ENCODE results near the gene SENP5. TPM values are rescaled to one million over a fixed set of nuclear protein-coding genes. Genes with fewer than 3 reads are reported as not detected.
A peak's percentile ranks its signal among the peaks of the same experiment; 100 is the strongest.

Gene SENP5
- total and polyA plus RNA-seq, 9 of the 15 experiments (the other 6 are each of a cell fraction or from before 2014, with no cell fraction given), result 18.3 to 59.7 (median 35.8) TPM

DNA sequence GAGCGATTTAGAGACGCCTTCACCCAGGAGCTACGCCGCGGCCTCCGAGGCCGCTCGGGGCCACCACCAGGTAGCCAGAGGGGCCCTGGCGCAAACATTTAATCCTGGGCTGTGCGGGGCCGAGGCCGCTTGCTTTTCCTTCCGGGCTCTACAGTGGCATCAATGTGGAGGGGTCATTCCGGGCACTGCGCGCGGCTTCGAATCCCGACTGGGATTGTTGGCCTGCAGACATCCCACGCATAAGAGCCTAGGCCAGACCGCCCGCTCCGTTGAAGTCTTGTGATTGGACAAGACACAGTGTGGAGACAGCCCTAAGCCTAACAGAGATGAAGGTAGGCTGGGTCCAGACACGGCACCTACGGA lies 75.2 kb downstream of the SENP5 start (continued):
- TF ChIP-seq, protein P1, sequence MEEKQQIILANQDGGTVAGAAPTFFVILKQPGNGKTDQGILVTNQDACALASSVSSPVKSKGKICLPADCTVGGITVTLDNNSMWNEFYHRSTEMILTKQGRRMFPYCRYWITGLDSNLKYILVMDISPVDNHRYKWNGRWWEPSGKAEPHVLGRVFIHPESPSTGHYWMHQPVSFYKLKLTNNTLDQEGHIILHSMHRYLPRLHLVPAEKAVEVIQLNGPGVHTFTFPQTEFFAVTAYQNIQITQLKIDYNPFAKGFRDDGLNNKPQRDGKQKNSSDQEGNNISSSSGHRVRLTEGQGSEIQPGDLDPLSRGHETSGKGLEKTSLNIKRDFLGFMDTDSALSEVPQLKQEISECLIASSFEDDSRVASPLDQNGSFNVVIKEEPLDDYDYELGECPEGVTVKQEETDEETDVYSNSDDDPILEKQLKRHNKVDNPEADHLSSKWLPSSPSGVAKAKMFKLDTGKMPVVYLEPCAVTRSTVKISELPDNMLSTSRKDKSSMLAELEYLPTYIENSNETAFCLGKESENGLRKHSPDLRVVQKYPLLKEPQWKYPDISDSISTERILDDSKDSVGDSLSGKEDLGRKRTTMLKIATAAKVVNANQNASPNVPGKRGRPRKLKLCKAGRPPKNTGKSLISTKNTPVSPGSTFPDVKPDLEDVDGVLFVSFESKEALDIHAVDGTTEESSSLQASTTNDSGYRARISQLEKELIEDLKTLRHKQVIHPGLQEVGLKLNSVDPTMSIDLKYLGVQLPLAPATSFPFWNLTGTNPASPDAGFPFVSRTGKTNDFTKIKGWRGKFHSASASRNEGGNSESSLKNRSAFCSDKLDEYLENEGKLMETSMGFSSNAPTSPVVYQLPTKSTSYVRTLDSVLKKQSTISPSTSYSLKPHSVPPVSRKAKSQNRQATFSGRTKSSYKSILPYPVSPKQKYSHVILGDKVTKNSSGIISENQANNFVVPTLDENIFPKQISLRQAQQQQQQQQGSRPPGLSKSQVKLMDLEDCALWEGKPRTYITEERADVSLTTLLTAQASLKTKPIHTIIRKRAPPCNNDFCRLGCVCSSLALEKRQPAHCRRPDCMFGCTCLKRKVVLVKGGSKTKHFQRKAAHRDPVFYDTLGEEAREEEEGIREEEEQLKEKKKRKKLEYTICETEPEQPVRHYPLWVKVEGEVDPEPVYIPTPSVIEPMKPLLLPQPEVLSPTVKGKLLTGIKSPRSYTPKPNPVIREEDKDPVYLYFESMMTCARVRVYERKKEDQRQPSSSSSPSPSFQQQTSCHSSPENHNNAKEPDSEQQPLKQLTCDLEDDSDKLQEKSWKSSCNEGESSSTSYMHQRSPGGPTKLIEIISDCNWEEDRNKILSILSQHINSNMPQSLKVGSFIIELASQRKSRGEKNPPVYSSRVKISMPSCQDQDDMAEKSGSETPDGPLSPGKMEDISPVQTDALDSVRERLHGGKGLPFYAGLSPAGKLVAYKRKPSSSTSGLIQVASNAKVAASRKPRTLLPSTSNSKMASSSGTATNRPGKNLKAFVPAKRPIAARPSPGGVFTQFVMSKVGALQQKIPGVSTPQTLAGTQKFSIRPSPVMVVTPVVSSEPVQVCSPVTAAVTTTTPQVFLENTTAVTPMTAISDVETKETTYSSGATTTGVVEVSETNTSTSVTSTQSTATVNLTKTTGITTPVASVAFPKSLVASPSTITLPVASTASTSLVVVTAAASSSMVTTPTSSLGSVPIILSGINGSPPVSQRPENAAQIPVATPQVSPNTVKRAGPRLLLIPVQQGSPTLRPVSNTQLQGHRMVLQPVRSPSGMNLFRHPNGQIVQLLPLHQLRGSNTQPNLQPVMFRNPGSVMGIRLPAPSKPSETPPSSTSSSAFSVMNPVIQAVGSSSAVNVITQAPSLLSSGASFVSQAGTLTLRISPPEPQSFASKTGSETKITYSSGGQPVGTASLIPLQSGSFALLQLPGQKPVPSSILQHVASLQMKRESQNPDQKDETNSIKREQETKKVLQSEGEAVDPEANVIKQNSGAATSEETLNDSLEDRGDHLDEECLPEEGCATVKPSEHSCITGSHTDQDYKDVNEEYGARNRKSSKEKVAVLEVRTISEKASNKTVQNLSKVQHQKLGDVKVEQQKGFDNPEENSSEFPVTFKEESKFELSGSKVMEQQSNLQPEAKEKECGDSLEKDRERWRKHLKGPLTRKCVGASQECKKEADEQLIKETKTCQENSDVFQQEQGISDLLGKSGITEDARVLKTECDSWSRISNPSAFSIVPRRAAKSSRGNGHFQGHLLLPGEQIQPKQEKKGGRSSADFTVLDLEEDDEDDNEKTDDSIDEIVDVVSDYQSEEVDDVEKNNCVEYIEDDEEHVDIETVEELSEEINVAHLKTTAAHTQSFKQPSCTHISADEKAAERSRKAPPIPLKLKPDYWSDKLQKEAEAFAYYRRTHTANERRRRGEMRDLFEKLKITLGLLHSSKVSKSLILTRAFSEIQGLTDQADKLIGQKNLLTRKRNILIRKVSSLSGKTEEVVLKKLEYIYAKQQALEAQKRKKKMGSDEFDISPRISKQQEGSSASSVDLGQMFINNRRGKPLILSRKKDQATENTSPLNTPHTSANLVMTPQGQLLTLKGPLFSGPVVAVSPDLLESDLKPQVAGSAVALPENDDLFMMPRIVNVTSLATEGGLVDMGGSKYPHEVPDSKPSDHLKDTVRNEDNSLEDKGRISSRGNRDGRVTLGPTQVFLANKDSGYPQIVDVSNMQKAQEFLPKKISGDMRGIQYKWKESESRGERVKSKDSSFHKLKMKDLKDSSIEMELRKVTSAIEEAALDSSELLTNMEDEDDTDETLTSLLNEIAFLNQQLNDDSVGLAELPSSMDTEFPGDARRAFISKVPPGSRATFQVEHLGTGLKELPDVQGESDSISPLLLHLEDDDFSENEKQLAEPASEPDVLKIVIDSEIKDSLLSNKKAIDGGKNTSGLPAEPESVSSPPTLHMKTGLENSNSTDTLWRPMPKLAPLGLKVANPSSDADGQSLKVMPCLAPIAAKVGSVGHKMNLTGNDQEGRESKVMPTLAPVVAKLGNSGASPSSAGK (IDR thresholded peaks at IDR 0.05), result no peak
- TF ChIP-seq ZNF253 (CRISPR knock-in tag; conservative IDR thresholded peaks at IDR 0.05) (no peak), IRF2 (CRISPR knock-in tag; IDR thresholded peaks at IDR 0.05) (no peak), FOXK1 (CRISPR knock-in tag; IDR thresholded peaks at IDR 0.05; ENCODE audit: borderline replicate concordance) (0 out of 2 replicates have a peak, but pooled peaks have one; percentile 3), ZNF124 (CRISPR knock-in tag; IDR thresholded peaks at IDR 0.05) (0 out of 2 replicates have a peak, but pooled peaks have one; percentile 3), ELF2 (CRISPR knock-in tag; IDR thresholded peaks at IDR 0.05) (no peak), MEIS2 (IDR thresholded peaks at IDR 0.05; ENCODE audit: partially characterized antibody) (no peak)
- TF ChIP-seq, protein P2, sequence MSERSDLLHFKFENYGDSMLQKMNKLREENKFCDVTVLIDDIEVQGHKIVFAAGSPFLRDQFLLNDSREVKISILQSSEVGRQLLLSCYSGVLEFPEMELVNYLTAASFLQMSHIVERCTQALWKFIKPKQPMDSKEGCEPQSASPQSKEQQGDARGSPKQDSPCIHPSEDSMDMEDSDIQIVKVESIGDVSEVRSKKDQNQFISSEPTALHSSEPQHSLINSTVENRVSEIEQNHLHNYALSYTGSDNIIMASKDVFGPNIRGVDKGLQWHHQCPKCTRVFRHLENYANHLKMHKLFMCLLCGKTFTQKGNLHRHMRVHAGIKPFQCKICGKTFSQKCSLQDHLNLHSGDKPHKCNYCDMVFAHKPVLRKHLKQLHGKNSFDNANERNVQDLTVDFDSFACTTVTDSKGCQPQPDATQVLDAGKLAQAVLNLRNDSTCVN (CRISPR knock-in tag; IDR thresholded peaks at IDR 0.05), result no peak
- TF ChIP-seq, protein P3, sequence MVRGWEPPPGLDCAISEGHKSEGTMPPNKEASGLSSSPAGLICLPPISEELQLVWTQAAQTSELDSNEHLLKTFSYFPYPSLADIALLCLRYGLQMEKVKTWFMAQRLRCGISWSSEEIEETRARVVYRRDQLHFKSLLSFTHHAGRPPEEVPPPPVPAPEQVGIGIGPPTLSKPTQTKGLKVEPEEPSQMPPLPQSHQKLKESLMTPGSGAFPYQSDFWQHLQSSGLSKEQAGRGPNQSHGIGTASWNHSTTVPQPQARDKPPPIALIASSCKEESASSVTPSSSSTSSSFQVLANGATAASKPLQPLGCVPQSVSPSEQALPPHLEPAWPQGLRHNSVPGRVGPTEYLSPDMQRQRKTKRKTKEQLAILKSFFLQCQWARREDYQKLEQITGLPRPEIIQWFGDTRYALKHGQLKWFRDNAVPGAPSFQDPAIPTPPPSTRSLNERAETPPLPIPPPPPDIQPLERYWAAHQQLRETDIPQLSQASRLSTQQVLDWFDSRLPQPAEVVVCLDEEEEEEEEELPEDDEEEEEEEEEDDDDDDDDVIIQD (CRISPR knock-in tag; IDR thresholded peaks at IDR 0.05), result no peak
- TF ChIP-seq, protein P4, sequence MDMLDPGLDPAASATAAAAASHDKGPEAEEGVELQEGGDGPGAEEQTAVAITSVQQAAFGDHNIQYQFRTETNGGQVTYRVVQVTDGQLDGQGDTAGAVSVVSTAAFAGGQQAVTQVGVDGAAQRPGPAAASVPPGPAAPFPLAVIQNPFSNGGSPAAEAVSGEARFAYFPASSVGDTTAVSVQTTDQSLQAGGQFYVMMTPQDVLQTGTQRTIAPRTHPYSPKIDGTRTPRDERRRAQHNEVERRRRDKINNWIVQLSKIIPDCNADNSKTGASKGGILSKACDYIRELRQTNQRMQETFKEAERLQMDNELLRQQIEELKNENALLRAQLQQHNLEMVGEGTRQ (CRISPR knock-in tag; IDR thresholded peaks at IDR 0.05), result no peak

All from K562 (cell line).